Retinal pigment epithelial cell (primary cell): ENCODE measurements around the gene ZNF429.

Source experiments
- DNase-seq: peaks from one replicate; pipeline ENCODE4 v3.0.0-alpha.2; 2010; ENCODE audit warnings: low read depth
- H3K4me3 ChIP-seq: 2 replicates; pipeline ENCODE4 v1.5.1; 2011; ENCODE audit warnings: mild to moderate bottlenecking, low read length, control low read depth, moderate library complexity
- CTCF ChIP-seq: conservative IDR thresholded peaks from 2 replicates; pipeline ENCODE4 v1.5.1; 2011; ENCODE audit warnings: low read depth, low read length, control low read depth, inconsistent platforms

The ZNF429 gene

GRCh38 chr19:21568816-21569493 lies 63.6 kb downstream of the ZNF429 start:
- H3K4me3 ChIP-seq, result peak overlapping the region; percentile 71
- DNase-seq, result peak; percentile 90
- TF ChIP-seq CTCF, result no peak

GRCh38 chr19:21569494-21569865 lies 64.1 kb downstream of the ZNF429 start:
- no peak for TF ChIP-seq CTCF
- DNase-seq, result peak; percentile 46
- peak overlapping the region; percentile 71 for H3K4me3 ChIP-seq

- DNase-seq, result no peak
- no peak overlapping the region for H3K4me3 ChIP-seq
- TF ChIP-seq CTCF, result no peak
Observed at GRCh38 chr19:21571316-21571715, 65.9 kb downstream of the ZNF429 start.

- DNase-seq, result no peak
- no peak overlapping the region for H3K4me3 ChIP-seq
- no peak for TF ChIP-seq CTCF
Observed at GRCh38 chr19:21574607-21575006, 69.2 kb downstream of the ZNF429 start.

- H3K4me3 ChIP-seq, result no peak overlapping the region
- no peak for DNase-seq
- TF ChIP-seq CTCF, result no peak
Observed at GRCh38 chr19:21576481-21576880, 71.1 kb downstream of the ZNF429 start.

- no peak for DNase-seq
- no peak overlapping the region for H3K4me3 ChIP-seq
- no peak for TF ChIP-seq CTCF
Observed at GRCh38 chr19:21580101-21580500, 74.7 kb downstream of the ZNF429 start.

GRCh38 chr19:21580818-21581217 lies 75.4 kb downstream of the ZNF429 start:
- no peak overlapping the region for H3K4me3 ChIP-seq
- TF ChIP-seq CTCF, result no peak
- no peak for DNase-seq
